Endothelial cell of umbilical vein (primary cell): ENCODE results near the gene FILIP1. TPM values are rescaled to one million over a fixed set of nuclear protein-coding genes. Genes with fewer than 3 reads are reported as not detected.

Experiments
- BruUV-seq: library from RNA; stranded (reverse); fragments of 400-500 nt; replicated peaks from 2 replicates; lab custom pipeline; 2021; lab: Mats Ljungman, UMichigan
- CTCF ChIA-PET: fragments of 300-600, 350-600 bp; sonication (Branson Sonifier 250); formaldehyde crosslinking; loops from one replicate; lab custom pipeline; 2021; ENCODE audit warnings: antibody characterized with exemption, inconsistent platforms; lab: Charles Lee
- POLR2A ChIA-PET: fragments of 300-600, 350-600 bp; sonication (Branson Sonifier 250); formaldehyde crosslinking; loops from one replicate; lab custom pipeline; 2021; ENCODE audit warnings: antibody characterized with exemption, inconsistent platforms; lab: Charles Lee
- DNase-seq: peaks from one replicate; pipeline ENCODE4 v3.0.0-alpha.2; 2011; ENCODE audit warnings: low read depth, low spot score
- FAIRE-seq: peaks from 2 replicates; lab custom pipeline; 2011; peaks lifted over from hg19 to GRCh38; lab: Jason Lieb, UNC
- H2AFZ ChIP-seq: 2 replicates; pipeline ENCODE4 v1.6.0; 2012; ENCODE audit warnings: low read depth, low read length, control low read depth, inconsistent platforms
- H3K27ac ChIP-seq: 2 replicates; pipeline ENCODE4 v1.5.1; 2011; ENCODE audit warnings: low read depth, mild to moderate bottlenecking, control low read depth, low read length, moderate library complexity; ENCODE audit not compliant: insufficient read depth
- H3K27me3 ChIP-seq, 2 experiments: 2 replicates each; pipeline versions ENCODE4 v1.6.0 to v1.6.1; 2011; ENCODE audit warnings: low read length in 2 of 2, mixed read lengths in 1 of 2; ENCODE audit not compliant: control insufficient read depth in 2 of 2, insufficient read depth in 2 of 2
- H3K36me3 ChIP-seq, 2 experiments: 2 replicates in 1 of 2; 3 replicates in 1 of 2; pipeline ENCODE4 v1.5.1; 2011; ENCODE audit warnings: low read length in 2 of 2, mild to moderate bottlenecking in 1 of 2, moderate library complexity in 1 of 2; ENCODE audit not compliant: control insufficient read depth in 2 of 2, insufficient read depth in 2 of 2; ENCODE audit errors: extremely low read depth in 1 of 2
- H3K4me1 ChIP-seq: 3 replicates; pipeline ENCODE4 v1.5.1; 2011; ENCODE audit warnings: mild to moderate bottlenecking, low read length; ENCODE audit not compliant: control insufficient read depth, insufficient read depth; ENCODE audit errors: extremely low read depth
- H3K4me2 ChIP-seq: 2 replicates; pipeline ENCODE4 v1.6.1; 2011; ENCODE audit warnings: low read length, control low read depth, mixed read lengths; ENCODE audit not compliant: insufficient read depth
- H3K4me3 ChIP-seq, 3 experiments: fragments of 200-600 bp in 1 of 3; sonication (generic), shearing (Covaris generic) in 1 of 3; replicated peaks in 1 of 3; 2 replicates each; pipeline ENCODE4 v1.5.1; 2011 to 2016; ENCODE audit warnings: control low read depth in 3 of 3, low read length in 3 of 3, mild to moderate bottlenecking in 2 of 3, inconsistent platforms in 1 of 3, low read depth in 1 of 3, moderate library complexity in 1 of 3; ENCODE audit not compliant: insufficient read depth in 1 of 3
- H3K79me2 ChIP-seq: 2 replicates; pipeline ENCODE4 v1.6.0; 2012; ENCODE audit warnings: low read length, inconsistent platforms; ENCODE audit not compliant: control insufficient read depth, insufficient read depth
- H3K9ac ChIP-seq: replicated peaks from 2 replicates; pipeline ENCODE3; 2011; ENCODE audit warnings: low read length, control low read depth; ENCODE audit not compliant: insufficient read depth; ENCODE audit errors: extremely low read depth
- H3K9me1 ChIP-seq: replicated peaks from 3 replicates; pipeline ENCODE4 v1.6.0; 2011; ENCODE audit warnings: mild to moderate bottlenecking, low read length; ENCODE audit not compliant: control insufficient read depth, insufficient read depth; ENCODE audit errors: extremely low read depth
- H3K9me3 ChIP-seq: replicated peaks from 2 replicates; pipeline ENCODE4 v1.5.1; 2012; ENCODE audit warnings: low read length, inconsistent platforms; ENCODE audit not compliant: control insufficient read depth, insufficient read depth
- H4K20me1 ChIP-seq: replicated peaks from 2 replicates; pipeline ENCODE3; 2011; ENCODE audit warnings: mild to moderate bottlenecking, low read length; ENCODE audit not compliant: control insufficient read depth, insufficient read depth; ENCODE audit errors: extremely low read depth
- EZH2 ChIP-seq: IDR thresholded peaks from 2 replicates; pipeline ENCODE4 v1.6.1; 2012; ENCODE audit warnings: borderline replicate concordance, low read depth, mild to moderate bottlenecking, moderate library complexity, low read length, inconsistent platforms; ENCODE audit not compliant: severe bottlenecking
- FOS ChIP-seq: IDR thresholded peaks from 2 replicates; pipeline ENCODE4 v1.6.1; 2011; ENCODE audit warnings: mild to moderate bottlenecking, low read length, moderate library complexity, borderline replicate concordance; ENCODE audit not compliant: insufficient read depth
- GATA2 ChIP-seq: IDR thresholded peaks from 2 replicates; pipeline ENCODE4 v1.7.0; 2011; ENCODE audit warnings: low read depth, mild to moderate bottlenecking, moderate library complexity, mixed read lengths, low read length; ENCODE audit not compliant: insufficient read length, insufficient read depth
- JUN ChIP-seq: IDR thresholded peaks from 2 replicates; pipeline ENCODE4 v1.6.1; 2011; ENCODE audit warnings: borderline replicate concordance, low read depth; ENCODE audit not compliant: insufficient read length, insufficient read depth
- MYC ChIP-seq: IDR thresholded peaks from one replicate; pipeline ENCODE4 v1.6.1; 2011; ENCODE audit warnings: mild to moderate bottlenecking, low read depth, low read length
- POLR2A ChIP-seq: IDR thresholded peaks from 2 replicates; pipeline ENCODE4 v1.6.1; 2012; ENCODE audit warnings: low read depth, mild to moderate bottlenecking, control low read depth, low read length
- POLR2AphosphoS5 ChIP-seq: IDR thresholded peaks from 2 replicates; pipeline ENCODE4 v1.6.1; 2012; ENCODE audit warnings: low read depth, mild to moderate bottlenecking, control low read depth, low read length, moderate library complexity; ENCODE audit not compliant: insufficient read depth
- dilution Hi-C: fragments of 300-500 bp; cut with MboI; formaldehyde crosslinking; loops from one replicate; pipeline ENCODE4 v1.15.0; 2019; ENCODE audit warnings: low sequenced_read_pairs; ENCODE audit not compliant: extremely low pct_ligation_motif_present
- intact Hi-C: fragments of 100-400 bp; cut with micrococcal nuclease; formaldehyde crosslinking; loops from one replicate; pipeline ENCODE4 v1.10.0; 2022
- polyA plus RNA-seq, 4 experiments: library from polyadenylated mRNA; depleted of rRNA in 3 of 4; stranded (reverse) in 3 of 4; unstranded in 1 of 4; fragments of >200 nt; gene quantifications; 2 replicates each; pipeline versions ENCODE4 v1.2.1 to v1.2.3, GENCODE V29; 2011 to 2012; ENCODE audit warnings: missing spikeins in 1 of 4
- total RNA-seq: library from RNA; stranded (reverse); gene quantifications from 2 replicates; pipeline ENCODE4 v1.2.3, GENCODE V29; 2021
- TF ChIP-seq, protein P1 (sequence below), 2 donors: IDR thresholded peaks; 1 replicate in 1 of 2; 2 replicates in 1 of 2; pipeline ENCODE4 v1.5.1; 2011; ENCODE audit warnings: low read length in 2 of 2, mild to moderate bottlenecking in 2 of 2, moderate library complexity in 2 of 2, control low read depth in 1 of 2, inconsistent platforms in 1 of 2, low read depth in 1 of 2; ENCODE audit not compliant: insufficient read depth in 1 of 2; ENCODE audit errors: extremely low read depth in 1 of 2

FILIP1 gene
- total and polyA plus RNA-seq, 2 donors (not counting 3 experiments of a cell fraction or from before 2014, with no cell fraction given): 2.8 to 13.7 TPM

DNA sequence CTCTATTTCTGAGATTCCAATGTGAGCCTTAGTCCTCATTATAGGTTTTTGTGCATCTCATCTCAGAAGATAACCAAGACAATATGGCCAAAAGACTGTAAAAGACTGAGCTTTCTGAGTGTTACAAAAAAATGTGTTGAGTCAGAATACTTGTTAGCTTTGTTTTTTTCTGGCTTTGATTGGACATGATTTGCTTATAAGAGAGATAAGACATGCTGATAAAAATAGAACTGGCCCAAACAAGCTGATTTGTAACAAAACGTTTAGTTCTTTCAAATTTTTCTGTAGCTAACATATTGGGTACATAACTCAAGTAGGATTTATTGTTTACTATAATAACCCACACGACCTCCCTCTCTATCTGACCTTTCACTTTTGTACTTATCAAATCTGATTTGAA is 32.9 kb downstream of the FILIP1 start:
- DNase-seq: peak; percentile 52
- POLR2A ChIA-PET: no interaction called here
- TF ChIP-seq JUN: no peak
- TF ChIP-seq, protein P1, sequence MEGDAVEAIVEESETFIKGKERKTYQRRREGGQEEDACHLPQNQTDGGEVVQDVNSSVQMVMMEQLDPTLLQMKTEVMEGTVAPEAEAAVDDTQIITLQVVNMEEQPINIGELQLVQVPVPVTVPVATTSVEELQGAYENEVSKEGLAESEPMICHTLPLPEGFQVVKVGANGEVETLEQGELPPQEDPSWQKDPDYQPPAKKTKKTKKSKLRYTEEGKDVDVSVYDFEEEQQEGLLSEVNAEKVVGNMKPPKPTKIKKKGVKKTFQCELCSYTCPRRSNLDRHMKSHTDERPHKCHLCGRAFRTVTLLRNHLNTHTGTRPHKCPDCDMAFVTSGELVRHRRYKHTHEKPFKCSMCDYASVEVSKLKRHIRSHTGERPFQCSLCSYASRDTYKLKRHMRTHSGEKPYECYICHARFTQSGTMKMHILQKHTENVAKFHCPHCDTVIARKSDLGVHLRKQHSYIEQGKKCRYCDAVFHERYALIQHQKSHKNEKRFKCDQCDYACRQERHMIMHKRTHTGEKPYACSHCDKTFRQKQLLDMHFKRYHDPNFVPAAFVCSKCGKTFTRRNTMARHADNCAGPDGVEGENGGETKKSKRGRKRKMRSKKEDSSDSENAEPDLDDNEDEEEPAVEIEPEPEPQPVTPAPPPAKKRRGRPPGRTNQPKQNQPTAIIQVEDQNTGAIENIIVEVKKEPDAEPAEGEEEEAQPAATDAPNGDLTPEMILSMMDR (IDR thresholded peaks at IDR 0.05; ENCODE audit: extremely low read depth in 1 of 2, insufficient read depth in 1 of 2, low read depth in 1 of 2, low read length in 2 of 2): no peak
- no peak for TF ChIP-seq GATA2
- TF ChIP-seq EZH2: no peak
- no peak overlapping the region for H3K9ac ChIP-seq
- no peaks in the 10 kb centered on the region for H3K9me1 ChIP-seq
- H3K4me1 ChIP-seq: peaks cover 2% of the 10 kb centered on the region
- FAIRE-seq: peak; percentile 43
- BruUV-seq: no TSS peak
- CTCF ChIA-PET: interaction anchor here (0.9 to 1.0 kb wide), 2 partner anchors 14 to 29 kb away, joined by 3 to 6 read pairs; no protein-coding TSS in a partner anchor
- H3K4me2 ChIP-seq: no peak overlapping the region
- H4K20me1 ChIP-seq: no peaks in the 10 kb centered on the region
- intact Hi-C loops: no loop called here
- H3K27ac ChIP-seq: no peak overlapping the region
- no peaks in the 10 kb centered on the region for H3K79me2 ChIP-seq
- H3K27me3 ChIP-seq: no peaks in the 10 kb centered on the region
- H3K36me3 ChIP-seq: no peaks in the 10 kb centered on the region
- dilution Hi-C loops: no loop called here
- no peak overlapping the region for H3K4me3 ChIP-seq
- H2AFZ ChIP-seq: peak overlapping the region; percentile 3
- no peaks in the 10 kb centered on the region for H3K9me3 ChIP-seq

DNA sequence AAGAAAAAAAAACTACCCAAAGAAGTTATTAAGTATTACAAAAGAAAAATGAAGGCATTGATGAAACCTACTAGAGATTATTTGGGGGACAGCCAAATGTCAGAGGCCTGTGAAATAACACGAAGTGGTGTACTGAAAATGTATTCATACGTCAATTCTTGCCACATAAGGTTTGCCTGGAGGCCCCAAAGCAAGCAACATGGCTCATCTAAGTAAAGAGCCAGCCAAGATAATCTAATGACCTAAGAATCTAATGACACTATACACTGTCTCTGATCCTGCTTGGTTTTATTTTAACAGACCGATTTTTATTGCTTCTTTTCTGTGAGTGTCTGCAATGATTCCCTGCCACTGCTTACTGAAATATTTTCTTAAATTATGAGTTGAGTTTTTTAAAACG is 34.7 kb downstream of the FILIP1 start:
- dilution Hi-C loops (no loop called here), intact Hi-C loops (no loop called here)
- H3K4me3 ChIP-seq: no peak overlapping the region
- H3K36me3 ChIP-seq: no peaks in the 10 kb centered on the region
- no peaks in the 10 kb centered on the region for H3K9me1 ChIP-seq
- H3K27ac ChIP-seq: no peak overlapping the region
- ChIA-PET CTCF (no interaction called here), POLR2A (no interaction called here)
- H2AFZ ChIP-seq: no peak overlapping the region
- H3K4me2 ChIP-seq: no peak overlapping the region
- no peaks in the 10 kb centered on the region for H3K9me3 ChIP-seq
- peaks cover 2% of the 10 kb centered on the region for H3K4me1 ChIP-seq
- no peak overlapping the region for H3K9ac ChIP-seq
- FAIRE-seq: no peak
- H3K27me3 ChIP-seq: no peaks in the 10 kb centered on the region
- H4K20me1 ChIP-seq: no peaks in the 10 kb centered on the region
- DNase-seq: no peak
- TF ChIP-seq POLR2A: no peak
- TF ChIP-seq FOS: no peak
- no peak for TF ChIP-seq MYC
- no peak for TF ChIP-seq GATA2
- no peak for TF ChIP-seq POLR2AphosphoS5
- no peak for TF ChIP-seq JUN
- TF ChIP-seq, protein P1 (IDR thresholded peaks at IDR 0.05; ENCODE audit: extremely low read depth in 1 of 2, insufficient read depth in 1 of 2, low read depth in 1 of 2, low read length in 2 of 2): no peak
- no peaks in the 10 kb centered on the region for H3K79me2 ChIP-seq
- no TSS peak for BruUV-seq
